ENCODE data around the gene CPT1C.

GRCh38 chr19:49700563-49700962 lies 9.6 kb downstream of the CPT1C start:
- no peak for TF ChIP-seq CTCF (conservative IDR thresholded peaks at IDR 0.05; ENCODE audit: low read depth, low read length)
- TF ChIP-seq POLR2A (IDR thresholded peaks at IDR 0.05; ENCODE audit: low read depth, low read length): no peak
- no peak for TF ChIP-seq MAFK (IDR thresholded peaks at IDR 0.05; ENCODE audit: low read depth, low read length)
- TF ChIP-seq RFX5 (IDR thresholded peaks at IDR 0.05; ENCODE audit: low read depth, low read length): no peak
- no peak for TF ChIP-seq USF2 (IDR thresholded peaks at IDR 0.05; ENCODE audit: low read depth, low read length)
- no peak for TF ChIP-seq CHD1 (IDR thresholded peaks at IDR 0.05; ENCODE audit: low read depth, low read length)
- TF ChIP-seq BHLHE40 (IDR thresholded peaks at IDR 0.05; ENCODE audit: low read depth, low read length): no peak
- no peak for TF ChIP-seq RAD21 (IDR thresholded peaks at IDR 0.05; ENCODE audit: low read length)
